WERI-Rb-1 (cell line): ENCODE results near the gene RASA3.
A peak's percentile ranks its signal among the peaks of the same experiment; 100 is the strongest.

Experiments used
- DNase-seq: peaks from one replicate; pipeline ENCODE4 v3.0.0-alpha.2; 2020
- H3K27ac ChIP-seq: fragments of 250-450 bp; sonication (Bioruptor Pico); 2 replicates; pipeline ENCODE4 v1.5.1; 2020; ENCODE audit warnings: mild to moderate bottlenecking, moderate library complexity
- H3K27me3 ChIP-seq: fragments of 250-450 bp; sonication (Bioruptor Pico); 2 replicates; pipeline ENCODE4 v1.5.1; 2021; ENCODE audit warnings: mild to moderate bottlenecking, low read depth, moderate library complexity; ENCODE audit not compliant: insufficient read depth, severe bottlenecking
- H3K36me3 ChIP-seq: fragments of 250-450 bp; sonication (Bioruptor Pico); 2 replicates; pipeline ENCODE4 v1.5.1; 2020; ENCODE audit warnings: mild to moderate bottlenecking, moderate library complexity
- H3K4me3 ChIP-seq: 2 replicates; pipeline ENCODE4 v1.5.1; 2011; ENCODE audit warnings: low read depth, mild to moderate bottlenecking, control low read depth, low read length
- H3K9me3 ChIP-seq: fragments of 250-450 bp; sonication (Bioruptor Pico); 2 replicates; pipeline ENCODE4 v1.5.1; 2021; ENCODE audit warnings: mild to moderate bottlenecking, moderate library complexity; ENCODE audit not compliant: severe bottlenecking
- TF ChIP-seq, protein P1 (sequence below): IDR thresholded peaks from 2 replicates; pipeline ENCODE4 v1.5.1; 2011; ENCODE audit warnings: low read depth, mild to moderate bottlenecking, control low read depth, inconsistent platforms, low read length

RASA3 gene

DNA sequence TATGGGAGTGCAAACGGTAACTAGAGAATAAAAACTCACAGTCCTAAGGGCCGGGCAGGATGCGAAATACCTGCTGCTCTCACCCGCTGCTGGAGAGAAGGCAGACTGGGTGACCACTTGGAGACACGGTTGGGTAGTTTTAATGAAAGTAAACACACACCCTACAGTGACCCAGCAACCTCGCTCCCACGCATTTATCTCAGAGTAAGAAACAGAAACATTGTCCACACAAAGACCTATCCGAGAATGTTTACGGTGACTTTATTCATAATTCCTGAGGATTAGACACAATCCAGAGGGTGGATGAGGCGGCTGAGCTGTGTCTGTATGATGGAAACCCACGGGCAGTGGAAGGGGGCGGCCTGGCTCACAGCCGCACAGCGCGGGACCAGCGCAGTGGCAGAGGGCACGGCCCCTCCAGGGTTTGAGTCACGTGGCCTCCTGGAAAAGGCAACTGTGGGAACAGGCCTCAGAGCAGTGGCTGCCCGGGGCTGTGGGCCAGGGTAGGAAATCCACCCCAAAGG is 85.0 kb downstream of the RASA3 start:
- TF ChIP-seq, protein P1, sequence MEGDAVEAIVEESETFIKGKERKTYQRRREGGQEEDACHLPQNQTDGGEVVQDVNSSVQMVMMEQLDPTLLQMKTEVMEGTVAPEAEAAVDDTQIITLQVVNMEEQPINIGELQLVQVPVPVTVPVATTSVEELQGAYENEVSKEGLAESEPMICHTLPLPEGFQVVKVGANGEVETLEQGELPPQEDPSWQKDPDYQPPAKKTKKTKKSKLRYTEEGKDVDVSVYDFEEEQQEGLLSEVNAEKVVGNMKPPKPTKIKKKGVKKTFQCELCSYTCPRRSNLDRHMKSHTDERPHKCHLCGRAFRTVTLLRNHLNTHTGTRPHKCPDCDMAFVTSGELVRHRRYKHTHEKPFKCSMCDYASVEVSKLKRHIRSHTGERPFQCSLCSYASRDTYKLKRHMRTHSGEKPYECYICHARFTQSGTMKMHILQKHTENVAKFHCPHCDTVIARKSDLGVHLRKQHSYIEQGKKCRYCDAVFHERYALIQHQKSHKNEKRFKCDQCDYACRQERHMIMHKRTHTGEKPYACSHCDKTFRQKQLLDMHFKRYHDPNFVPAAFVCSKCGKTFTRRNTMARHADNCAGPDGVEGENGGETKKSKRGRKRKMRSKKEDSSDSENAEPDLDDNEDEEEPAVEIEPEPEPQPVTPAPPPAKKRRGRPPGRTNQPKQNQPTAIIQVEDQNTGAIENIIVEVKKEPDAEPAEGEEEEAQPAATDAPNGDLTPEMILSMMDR: no peak
- DNase-seq: no peak
- H3K4me3 ChIP-seq: no peak overlapping the region
- no peaks in the 10 kb centered on the region for H3K9me3 ChIP-seq
- H3K27ac ChIP-seq: no peak overlapping the region
- no peaks in the 10 kb centered on the region for H3K36me3 ChIP-seq
- H3K27me3 ChIP-seq: no peaks in the 10 kb centered on the region

DNA sequence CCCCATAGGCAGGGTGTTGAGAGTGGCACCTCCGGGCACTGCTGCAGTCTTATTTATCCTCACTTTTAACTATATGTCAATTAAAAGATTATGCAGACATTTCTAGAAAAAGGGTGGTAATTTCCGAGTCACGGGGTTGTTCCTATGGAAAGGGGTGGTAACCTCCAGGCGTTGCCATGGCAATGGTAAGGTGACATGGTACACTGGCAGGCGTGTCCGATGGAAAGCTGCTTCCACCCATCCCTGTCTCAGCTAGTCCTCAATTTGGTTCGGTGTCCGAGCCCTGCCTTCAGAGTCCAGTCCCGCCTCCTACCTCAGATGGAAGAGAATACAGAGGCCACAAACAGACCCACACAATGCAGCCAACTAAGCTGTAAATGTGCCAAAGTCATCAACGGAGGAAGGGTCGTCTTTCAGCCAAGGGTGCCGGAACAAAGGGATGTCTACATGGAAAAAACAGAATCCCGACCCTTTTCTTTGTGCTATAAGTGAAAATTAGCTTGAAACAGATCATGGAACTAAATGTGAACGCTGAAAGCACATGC is 85.9 kb downstream of the RASA3 start:
- TF ChIP-seq, protein P1: no peak
- H3K27ac ChIP-seq: no peak overlapping the region
- DNase-seq: no peak
- H3K27me3 ChIP-seq: no peaks in the 10 kb centered on the region
- no peaks in the 10 kb centered on the region for H3K36me3 ChIP-seq
- H3K9me3 ChIP-seq: no peaks in the 10 kb centered on the region
- H3K4me3 ChIP-seq: no peak overlapping the region

DNA sequence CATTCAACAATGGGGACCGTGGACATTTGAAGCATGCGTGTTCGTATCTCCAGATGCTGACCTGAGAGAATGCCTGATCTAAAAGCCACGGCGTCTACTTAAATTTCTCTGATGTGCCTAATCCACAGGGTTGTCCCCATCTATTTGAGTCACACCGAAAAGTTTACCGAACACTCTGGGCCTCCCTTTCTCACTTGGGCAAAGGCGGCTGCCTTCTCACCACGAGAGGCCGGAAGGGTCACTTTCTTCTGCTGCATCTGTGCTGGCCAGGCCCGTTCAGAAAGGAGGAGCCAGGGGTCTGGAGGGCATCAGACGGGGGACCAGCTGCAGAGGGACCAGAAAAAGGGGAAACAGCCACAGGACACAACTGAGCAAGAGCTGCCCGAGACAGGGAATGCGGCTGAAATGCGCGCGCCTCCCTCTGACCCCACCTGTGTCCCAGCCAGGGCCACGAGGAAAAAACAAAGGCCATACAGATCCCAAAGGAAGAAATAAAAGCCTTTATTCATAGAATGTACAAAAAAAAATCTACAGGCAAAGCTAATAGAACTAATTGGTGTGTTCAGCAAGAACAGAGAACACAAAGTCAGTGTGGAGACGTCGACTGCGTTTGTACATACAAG is 87.2 kb downstream of the RASA3 start:
- TF ChIP-seq, protein P1: no peak
- no peak for DNase-seq
- Histone ChIP-seq H3K4me3 (no peak overlapping the region), H3K9me3 (no peaks in the 10 kb centered on the region), H3K27ac (no peak overlapping the region), H3K27me3 (no peaks in the 10 kb centered on the region), H3K36me3 (no peaks in the 10 kb centered on the region)

DNA sequence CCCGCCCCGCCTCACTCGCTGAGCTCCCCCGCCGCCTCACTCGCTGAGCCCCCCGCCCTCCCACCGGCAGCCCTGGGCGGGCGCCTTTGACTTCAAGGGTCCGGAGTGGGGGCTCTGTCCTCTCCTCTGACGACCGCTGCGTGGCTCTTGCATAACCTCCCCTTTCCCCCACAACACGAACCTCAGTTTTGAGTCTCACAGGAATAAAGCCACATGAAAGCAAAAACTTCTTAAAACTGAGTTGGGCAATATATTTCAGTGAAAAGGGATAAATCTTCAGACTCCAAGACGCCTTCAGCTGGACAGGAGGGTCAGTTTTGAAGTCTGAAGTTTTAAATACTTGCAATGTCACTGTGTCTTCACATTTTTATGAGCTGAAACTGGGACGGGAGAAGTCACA is 87.9 kb downstream of the RASA3 start:
- Histone ChIP-seq H3K4me3 (no peak overlapping the region), H3K27me3 (no peaks in the 10 kb centered on the region), H3K9me3 (no peaks in the 10 kb centered on the region), H3K36me3 (no peaks in the 10 kb centered on the region), H3K27ac (no peak overlapping the region)
- DNase-seq: no peak
- TF ChIP-seq, protein P1: no peak

DNA sequence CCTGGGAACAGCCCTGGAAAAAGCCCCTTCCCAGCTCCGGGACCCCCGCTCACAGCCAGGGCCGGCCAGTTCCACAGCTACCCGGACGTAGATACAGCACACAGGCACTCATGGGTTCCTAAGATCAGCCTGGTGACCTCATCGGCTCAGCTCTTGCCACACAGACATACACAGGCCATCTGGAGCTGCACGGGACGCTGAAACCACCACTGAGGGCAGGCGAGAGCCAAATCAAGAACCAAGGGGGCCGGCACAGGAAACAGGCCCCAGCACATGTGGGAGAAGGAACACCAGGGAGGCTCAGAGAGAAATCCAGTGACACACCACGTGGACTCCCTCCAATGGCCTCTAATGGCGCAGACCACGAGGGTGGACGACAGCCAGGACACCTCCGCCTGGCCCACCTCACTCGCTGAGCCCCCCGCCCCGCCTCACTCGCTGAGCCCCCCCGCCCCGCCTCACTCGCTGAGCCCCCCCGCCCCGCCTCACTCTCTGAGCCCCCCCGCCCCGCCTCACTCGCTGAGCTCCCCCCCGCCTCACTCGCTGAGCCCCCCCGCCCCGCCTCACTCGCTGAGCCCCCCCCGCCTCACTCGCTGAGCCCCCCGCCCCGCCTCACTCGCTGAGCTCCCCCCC is 88.9 kb downstream of the RASA3 start:
- TF ChIP-seq, protein P1: peak; percentile 70
- Histone ChIP-seq H3K27me3 (no peaks in the 10 kb centered on the region), H3K4me3 (no peak overlapping the region), H3K27ac (peak overlapping the region; percentile 45), H3K36me3 (no peaks in the 10 kb centered on the region), H3K9me3 (no peaks in the 10 kb centered on the region)
- peak; percentile 89 for DNase-seq
